GM23338 (cell line): Measurements from ENCODE around the gene PPM1E. TPM values are rescaled to one million over a fixed set of nuclear protein-coding genes. Genes with fewer than 3 reads are reported as not detected.

ENCODE experiments used
- ATAC-seq: fragments of 200-7000 bp; cut with Tn5 transposase; 3 replicates; pipeline ENCODE4 v1.9.1; 2020
- DNase-seq: peaks from one replicate; pipeline ENCODE4 v3.0.0-alpha.2; 2015; ENCODE audit warnings: low spot score
- H2AFZ ChIP-seq: fragments of 200-600 bp; sonication (generic); 2 replicates; pipeline ENCODE4 v1.8.0; 2016; ENCODE audit warnings: antibody characterized with exemption, mild to moderate bottlenecking, moderate library complexity
- H3F3A ChIP-seq: fragments of 200-600 bp; sonication (generic); replicated peaks from 2 replicates; pipeline ENCODE4 v1.8.0; 2017; ENCODE audit warnings: antibody characterized with exemption, mixed run types, low read depth
- H3K27ac ChIP-seq: fragments of 200-600 bp; sonication (generic); 2 replicates; pipeline ENCODE4 v1.6.1; 2016; ENCODE audit warnings: low read depth
- H3K27me3 ChIP-seq: fragments of 200-600 bp; sonication (generic); 2 replicates; pipeline ENCODE4 v1.8.0; 2016; ENCODE audit warnings: mild to moderate bottlenecking, mixed run types, moderate library complexity; ENCODE audit not compliant: insufficient read depth
- H3K36me3 ChIP-seq: fragments of 200-600 bp; sonication (generic); 2 replicates; pipeline ENCODE4 v1.8.0; 2016; ENCODE audit warnings: mild to moderate bottlenecking; ENCODE audit not compliant: insufficient read depth
- H3K4me1 ChIP-seq: fragments of 200-600 bp; sonication (generic); 2 replicates; pipeline ENCODE4 v1.8.0; 2016; ENCODE audit warnings: mild to moderate bottlenecking, moderate library complexity; ENCODE audit not compliant: insufficient read depth
- H3K4me2 ChIP-seq: fragments of 200-600 bp; sonication (generic); 2 replicates; pipeline ENCODE4 v1.7.1; 2017; ENCODE audit warnings: mixed run types
- H3K4me3 ChIP-seq: fragments of 200-600 bp; sonication (generic); 2 replicates; pipeline ENCODE4 v1.6.1; 2016; ENCODE audit warnings: mixed run types
- H3K79me2 ChIP-seq: fragments of 200-600 bp; sonication (generic); replicated peaks from 2 replicates; pipeline ENCODE4 v1.8.0; 2017; ENCODE audit warnings: mild to moderate bottlenecking; ENCODE audit not compliant: insufficient read depth
- H3K9me2 ChIP-seq: fragments of 200-600 bp; sonication (generic); 2 replicates; pipeline ENCODE4 v1.8.0; 2017; ENCODE audit not compliant: insufficient read depth
- H4K20me1 ChIP-seq: fragments of 200-600 bp; sonication (generic); replicated peaks from 2 replicates; pipeline ENCODE4 v1.8.0; 2017; ENCODE audit warnings: mild to moderate bottlenecking; ENCODE audit not compliant: insufficient read depth
- H3K27ac Mint-ChIP-seq: 2 replicates; pipeline ENCODE4 v1.8.0; 2020; ENCODE audit warnings: inconsistent platforms, mild to moderate bottlenecking, moderate library complexity, mixed read lengths
- H3K27me3 Mint-ChIP-seq: 3 replicates; pipeline ENCODE4 v1.8.0; 2022; ENCODE audit warnings: low read depth, mild to moderate bottlenecking, moderate library complexity, mixed read lengths, inconsistent platforms; ENCODE audit not compliant: insufficient read depth, poor library complexity
- H3K36me3 Mint-ChIP-seq: 3 replicates; pipeline ENCODE4 v1.8.0; 2021; ENCODE audit warnings: low read depth, mild to moderate bottlenecking, inconsistent platforms, moderate library complexity, mixed read lengths
- H3K4me1 Mint-ChIP-seq: 3 replicates; pipeline ENCODE4 v1.8.0; 2020; ENCODE audit warnings: mild to moderate bottlenecking, inconsistent platforms, mixed read lengths
- H3K4me3 Mint-ChIP-seq: 3 replicates; pipeline ENCODE4 v1.8.0; 2021; ENCODE audit warnings: moderate library complexity, mild to moderate bottlenecking, inconsistent platforms, mixed read lengths
- H3K9me3 Mint-ChIP-seq: 3 replicates; pipeline ENCODE4 v1.8.0; 2020; ENCODE audit warnings: moderate library complexity, mild to moderate bottlenecking, inconsistent platforms, mixed read lengths
- ETS1 ChIP-seq: IDR thresholded peaks from 2 replicates; pipeline ENCODE4 v1.6.1; 2016; ENCODE audit warnings: antibody characterized with exemption
- EZH2 ChIP-seq: fragments of 200-600 bp; sonication (generic); IDR thresholded peaks from one replicate; pipeline ENCODE4 v1.8.0; 2017; ENCODE audit warnings: antibody characterized with exemption, mild to moderate bottlenecking, low read depth; ENCODE audit not compliant: unreplicated experiment
- EZH2phosphoT487 ChIP-seq: fragments of 200-600 bp; sonication (generic); IDR thresholded peaks from one replicate; pipeline ENCODE4 v1.8.1; 2018; ENCODE audit warnings: antibody characterized with exemption; ENCODE audit not compliant: unreplicated experiment
- POLR2AphosphoS5 ChIP-seq: IDR thresholded peaks from 2 replicates; pipeline ENCODE4 v1.6.1; 2016; ENCODE audit warnings: antibody characterized with exemption, low read depth
- REST ChIP-seq: IDR thresholded peaks from one replicate; pipeline ENCODE4 v1.6.1; 2018; ENCODE audit warnings: antibody characterized with exemption; ENCODE audit not compliant: unreplicated experiment
- ZNF331 ChIP-seq: fragments of 250-450 bp; sonication (Bioruptor Pico); IDR thresholded peaks from 2 replicates; pipeline ENCODE4 v1.5.0; 2020; ENCODE audit warnings: low read depth, mild to moderate bottlenecking, moderate library complexity
- ZNF462 ChIP-seq: fragments of 250-450 bp; sonication (Bioruptor Pico); IDR thresholded peaks from 2 replicates; pipeline ENCODE4 v1.5.0; 2020; ENCODE audit warnings: mild to moderate bottlenecking, moderate library complexity
- polyA plus RNA-seq: library from polyadenylated mRNA; unstranded; fragments of >200 nt; fragmentation: Nextera tagmentation; extraction: Ambion mirVana; gene quantifications from 2 replicates; pipeline ENCODE4 v1.2.1, GENCODE V29; 2016
- total RNA-seq: library from RNA; depleted of rRNA; stranded (reverse); fragments of >200 nt; shearing (Covaris generic); gene quantifications from 2 replicates; pipeline ENCODE4 v1.2.3, GENCODE V29; 2014

Gene PPM1E
- total and polyA plus RNA-seq, 2 experiments from 2014 or later = 2.1 to 13.8 TPM

- no peak for TF ChIP-seq ZNF462 (CRISPR knock-in tag)
- no peak for TF ChIP-seq ETS1
Observed at GRCh38 chr17:58873926-58874325, 118.3 kb downstream of the PPM1E start (continued).

- Histone ChIP-seq H4K20me1 (no peaks in the 10 kb centered on the region), H3K36me3 (no peaks in the 10 kb centered on the region), H3K9me2 (no peaks in the 10 kb centered on the region), H3K4me3 (no peak overlapping the region), H3K27ac (no peak overlapping the region), H3K4me1 (no peaks in the 10 kb centered on the region), H2AFZ (no peak overlapping the region), H3K79me2 (no peaks in the 10 kb centered on the region), H3K27me3 (no peaks in the 10 kb centered on the region), H3K4me2 (no peak overlapping the region), H3F3A (no peaks in the 10 kb centered on the region)
- Mint-ChIP-seq H3K4me3 (no peak overlapping the region), H3K36me3 (no peaks in the 10 kb centered on the region), H3K4me1 (no peaks in the 10 kb centered on the region), H3K9me3 (no peaks in the 10 kb centered on the region), H3K27ac (no peak overlapping the region), H3K27me3 (no peaks in the 10 kb centered on the region)
- no peak for ATAC-seq
- DNase-seq = no peak
- no peak for TF ChIP-seq EZH2phosphoT487
- no peak for TF ChIP-seq EZH2
- TF ChIP-seq ETS1 = no peak
- no peak for TF ChIP-seq ZNF331 (CRISPR knock-in tag)
- TF ChIP-seq REST = no peak
- no peak for TF ChIP-seq POLR2AphosphoS5
Observed at GRCh38 chr17:58875261-58875660, 119.6 kb downstream of the PPM1E start.
